Endodermal cell (in vitro differentiated cells): ENCODE measurements around the gene LOXL4. TPM values are rescaled to one million over a fixed set of nuclear protein-coding genes. Genes with fewer than 3 reads are reported as not detected.

ENCODE experiments used
- DNase-seq: peaks from one replicate; pipeline ENCODE4 v3.0.0-alpha.2; 2017
- H3K27ac ChIP-seq: 2 replicates; pipeline ENCODE4 v1.5.1; 2013; ENCODE audit warnings: mild to moderate bottlenecking, low read depth, low read length, moderate library complexity
- H3K27me3 ChIP-seq: 2 replicates; pipeline ENCODE4 v1.6.1; 2013; ENCODE audit warnings: mild to moderate bottlenecking, low read length, moderate library complexity; ENCODE audit not compliant: insufficient read depth, control insufficient read depth, poor library complexity, severe bottlenecking
- H3K36me3 ChIP-seq: 2 replicates; pipeline ENCODE4 v1.7.0; 2013; ENCODE audit warnings: mild to moderate bottlenecking, low read length, moderate library complexity; ENCODE audit not compliant: control insufficient read depth, insufficient read depth
- H3K4me1 ChIP-seq: one replicate; pipeline ENCODE4 v1.7.0; 2013; ENCODE audit warnings: low read length; ENCODE audit not compliant: control insufficient read depth, insufficient read depth
- H3K4me3 ChIP-seq: 2 replicates; pipeline ENCODE4 v1.5.1; 2013; ENCODE audit warnings: mild to moderate bottlenecking, low read length, moderate library complexity
- H3K9ac ChIP-seq: 2 replicates; pipeline ENCODE4 v1.6.1; 2013; ENCODE audit warnings: mild to moderate bottlenecking, low read length, moderate library complexity; ENCODE audit not compliant: poor library complexity, severe bottlenecking; ENCODE audit errors: extremely low read depth
- H3K9me3 ChIP-seq: 2 replicates; pipeline ENCODE4 v1.6.1; 2013; ENCODE audit warnings: mild to moderate bottlenecking, low read length, moderate library complexity; ENCODE audit not compliant: control insufficient read depth
- H3K27ac Mint-ChIP-seq: 2 replicates; pipeline ENCODE4 v1.8.0; 2020; ENCODE audit warnings: mixed read lengths
- H3K27me3 Mint-ChIP-seq: 2 replicates; pipeline ENCODE4 v1.8.0; 2021; ENCODE audit warnings: mild to moderate bottlenecking, mixed read lengths; ENCODE audit not compliant: insufficient read depth
- H3K36me3 Mint-ChIP-seq: 2 replicates; pipeline ENCODE4 v1.8.0; 2020; ENCODE audit warnings: low read depth, mixed read lengths
- H3K4me1 Mint-ChIP-seq: 2 replicates; pipeline ENCODE4 v1.8.0; 2020; ENCODE audit warnings: mixed read lengths
- H3K4me3 Mint-ChIP-seq: 2 replicates; pipeline ENCODE4 v1.8.0; 2020; ENCODE audit warnings: mild to moderate bottlenecking, moderate library complexity, mixed read lengths
- H3K9me3 Mint-ChIP-seq: 2 replicates; pipeline ENCODE4 v1.8.0; 2020; ENCODE audit warnings: mild to moderate bottlenecking, mixed read lengths
- WGBS, 2 experiments: methylation state at CpG; one replicate each; pipeline versions ENCODE4 v1.1.5 to v1.1.7; 2013; ENCODE audit warnings: missing lambda C conversion rate in 2 of 2, mixed read lengths in 1 of 2; ENCODE audit not compliant: insufficient coverage in 1 of 2, insufficient read length in 1 of 2; 5-methylcytosine and 5-hydroxymethylcytosine counted together
- total RNA-seq, 2 donors: library from RNA; stranded (reverse); fragmentation: NEBNext Ultra II Directional in 1 of 2; extraction: Animal tissue kit (Norgen Biotek cat#: 25700) in 1 of 2; gene quantifications; 2 replicates in 1 of 2; 3 replicates in 1 of 2; pipeline ENCODE4 v1.2.1, GENCODE V29; 2021
- TF ChIP-seq, protein P1 (sequence below): fragments of 200-600 bp; sonication (generic); conservative IDR thresholded peaks from 2 replicates; pipeline ENCODE4 v1.5.0; 2021; ENCODE audit warnings: antibody characterized with exemption, mild to moderate bottlenecking

Gene LOXL4
- total RNA-seq, 2 donors from 2014 or later = 0.57 to 0.77 TPM

- H3K9me3 Mint-ChIP-seq = no peaks in the 10 kb centered on the region
- Histone ChIP-seq H3K4me3 (no peak overlapping the region), H3K27me3 (no peaks in the 10 kb centered on the region), H3K4me1 (no peaks in the 10 kb centered on the region), H3K36me3 (peaks cover 22% of the 10 kb centered on the region), H3K27ac (no peak overlapping the region), H3K9ac (no peak overlapping the region), H3K9me3 (peaks cover 10% of the 10 kb centered on the region)
- no peaks in the 10 kb centered on the region for H3K4me1 Mint-ChIP-seq
- peaks cover 10% of the 10 kb centered on the region for H3K36me3 Mint-ChIP-seq
- DNase-seq = no peak
- no peaks in the 10 kb centered on the region for H3K27me3 Mint-ChIP-seq
- H3K27ac Mint-ChIP-seq = no peak overlapping the region
- no peak overlapping the region for H3K4me3 Mint-ChIP-seq
- WGBS, 2 experiments = no CpG with 5 or more reads among the region's 1 CpG
- TF ChIP-seq, protein P1, sequence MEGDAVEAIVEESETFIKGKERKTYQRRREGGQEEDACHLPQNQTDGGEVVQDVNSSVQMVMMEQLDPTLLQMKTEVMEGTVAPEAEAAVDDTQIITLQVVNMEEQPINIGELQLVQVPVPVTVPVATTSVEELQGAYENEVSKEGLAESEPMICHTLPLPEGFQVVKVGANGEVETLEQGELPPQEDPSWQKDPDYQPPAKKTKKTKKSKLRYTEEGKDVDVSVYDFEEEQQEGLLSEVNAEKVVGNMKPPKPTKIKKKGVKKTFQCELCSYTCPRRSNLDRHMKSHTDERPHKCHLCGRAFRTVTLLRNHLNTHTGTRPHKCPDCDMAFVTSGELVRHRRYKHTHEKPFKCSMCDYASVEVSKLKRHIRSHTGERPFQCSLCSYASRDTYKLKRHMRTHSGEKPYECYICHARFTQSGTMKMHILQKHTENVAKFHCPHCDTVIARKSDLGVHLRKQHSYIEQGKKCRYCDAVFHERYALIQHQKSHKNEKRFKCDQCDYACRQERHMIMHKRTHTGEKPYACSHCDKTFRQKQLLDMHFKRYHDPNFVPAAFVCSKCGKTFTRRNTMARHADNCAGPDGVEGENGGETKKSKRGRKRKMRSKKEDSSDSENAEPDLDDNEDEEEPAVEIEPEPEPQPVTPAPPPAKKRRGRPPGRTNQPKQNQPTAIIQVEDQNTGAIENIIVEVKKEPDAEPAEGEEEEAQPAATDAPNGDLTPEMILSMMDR = no peak
Observed at GRCh38 chr10:98213740-98214139, 54.3 kb downstream of the LOXL4 start.

DNA sequence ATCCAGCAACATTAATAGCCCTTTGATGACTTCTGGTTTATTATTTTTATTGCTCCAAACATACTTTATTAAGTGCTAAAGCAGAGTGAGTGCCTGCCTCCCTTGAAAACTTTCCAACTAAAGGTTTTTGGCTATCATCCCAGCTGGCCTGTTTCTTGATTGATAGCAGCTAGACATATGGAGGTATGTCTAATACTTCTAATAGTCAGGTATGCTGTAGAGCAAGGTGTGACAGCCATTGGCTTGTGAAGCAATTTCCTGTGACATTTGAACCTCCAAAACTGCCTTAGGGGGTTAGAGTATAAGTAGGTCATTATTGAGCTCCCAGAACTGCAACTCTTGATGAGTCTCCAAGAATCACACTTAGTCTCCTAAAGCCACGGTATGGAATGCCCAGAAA, 55.8 kb downstream of the LOXL4 start:
- no peak for DNase-seq
- Mint-ChIP-seq H3K36me3 (peaks cover 15% of the 10 kb centered on the region), H3K9me3 (no peaks in the 10 kb centered on the region), H3K27ac (no peak overlapping the region), H3K27me3 (no peaks in the 10 kb centered on the region), H3K4me1 (no peaks in the 10 kb centered on the region), H3K4me3 (no peak overlapping the region)
- H3K27me3 ChIP-seq = no peaks in the 10 kb centered on the region
- no peak overlapping the region for H3K4me3 ChIP-seq
- TF ChIP-seq, protein P1 = no peak
- H3K36me3 ChIP-seq = peaks cover 29% of the 10 kb centered on the region
- H3K27ac ChIP-seq = no peak overlapping the region
- H3K9ac ChIP-seq = no peak overlapping the region
- no peaks in the 10 kb centered on the region for H3K4me1 ChIP-seq
- WGBS, 2 experiments = 100% methylated on average over 1 of the region's 1 CpG; no CpG with 5 or more reads in 1 of the 2 experiments
- peaks cover 7% of the 10 kb centered on the region for H3K9me3 ChIP-seq

GRCh38 chr10:98209441-98209840, 58.6 kb downstream of the LOXL4 start:
- Mint-ChIP-seq H3K36me3 (peaks cover 10% of the 10 kb centered on the region), H3K9me3 (no peaks in the 10 kb centered on the region), H3K4me3 (no peak overlapping the region), H3K27ac (no peak overlapping the region), H3K4me1 (no peaks in the 10 kb centered on the region), H3K27me3 (no peaks in the 10 kb centered on the region)
- Histone ChIP-seq H3K27me3 (no peaks in the 10 kb centered on the region), H3K4me1 (no peaks in the 10 kb centered on the region), H3K27ac (no peak overlapping the region), H3K36me3 (peaks cover 29% of the 10 kb centered on the region), H3K9me3 (no peaks in the 10 kb centered on the region), H3K9ac (no peak overlapping the region), H3K4me3 (no peak overlapping the region)
- 96 to 97% methylated on average over 3 to 4 of the region's 4 CpGs for WGBS, 2 experiments
- TF ChIP-seq, protein P1 = no peak
- DNase-seq = no peak
